Fibroblast of skin of right quadriceps (primary cell): Measurements from ENCODE around the gene RIN2.
"Not testable (repeated sequence)": the region's sequence is repeated elsewhere in the genome, so short reads cannot be mapped to it uniquely, and the experiment has no call there.

Experiments used
- DNase-seq: peaks from one replicate; pipeline ENCODE4 v3.0.0-alpha.2; 2013

Gene RIN2

DNA sequence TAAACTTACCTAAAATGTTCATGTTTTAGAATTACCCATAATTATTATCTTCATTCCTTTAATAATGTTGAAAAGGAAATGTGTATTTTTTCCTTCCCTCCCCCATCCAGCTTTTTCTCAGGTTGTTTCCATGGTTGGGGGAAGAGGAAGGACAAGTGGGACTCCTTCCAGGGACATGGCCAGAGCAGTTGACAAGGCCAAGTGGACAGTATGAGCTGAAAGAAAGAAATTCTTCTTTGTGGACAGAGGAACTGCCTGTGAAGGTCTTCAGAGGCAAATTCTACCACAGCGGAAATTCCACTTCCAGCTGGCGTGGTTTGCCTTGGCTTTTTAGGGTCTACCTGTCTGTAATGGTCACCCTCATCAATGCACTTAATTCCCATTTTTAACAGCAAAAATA is 33.8 kb downstream of the RIN2 start:
- no peak for DNase-seq

DNA sequence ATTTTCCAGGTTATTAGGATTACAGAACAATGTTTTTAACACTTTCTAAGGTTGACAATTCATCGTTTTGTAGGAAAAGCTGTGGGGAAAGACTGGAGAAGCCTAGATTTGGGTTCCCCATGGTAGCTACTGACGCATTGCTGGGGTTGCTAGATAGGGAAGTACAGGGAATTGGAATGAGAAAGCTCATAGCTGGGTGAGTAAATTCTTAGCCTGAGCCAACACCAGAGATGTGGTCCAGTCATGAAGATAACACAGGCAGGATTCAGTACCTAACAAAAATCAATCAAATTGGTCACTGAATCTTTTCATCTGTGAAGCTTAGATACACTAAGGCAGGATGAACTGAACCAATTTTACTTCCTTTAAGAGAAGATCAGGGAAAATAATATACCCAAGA is 35.7 kb downstream of the RIN2 start:
- DNase-seq, result no peak

GRCh38 chr20:19794941-19795340 is 36.9 kb downstream of the RIN2 start:
- no peak for DNase-seq

GRCh38 chr20:19799325-19799724 is 41.3 kb downstream of the RIN2 start:
- no peak for DNase-seq

GRCh38 chr20:19802099-19802491 is 44.0 kb downstream of the RIN2 start:
- no peak for DNase-seq

DNA sequence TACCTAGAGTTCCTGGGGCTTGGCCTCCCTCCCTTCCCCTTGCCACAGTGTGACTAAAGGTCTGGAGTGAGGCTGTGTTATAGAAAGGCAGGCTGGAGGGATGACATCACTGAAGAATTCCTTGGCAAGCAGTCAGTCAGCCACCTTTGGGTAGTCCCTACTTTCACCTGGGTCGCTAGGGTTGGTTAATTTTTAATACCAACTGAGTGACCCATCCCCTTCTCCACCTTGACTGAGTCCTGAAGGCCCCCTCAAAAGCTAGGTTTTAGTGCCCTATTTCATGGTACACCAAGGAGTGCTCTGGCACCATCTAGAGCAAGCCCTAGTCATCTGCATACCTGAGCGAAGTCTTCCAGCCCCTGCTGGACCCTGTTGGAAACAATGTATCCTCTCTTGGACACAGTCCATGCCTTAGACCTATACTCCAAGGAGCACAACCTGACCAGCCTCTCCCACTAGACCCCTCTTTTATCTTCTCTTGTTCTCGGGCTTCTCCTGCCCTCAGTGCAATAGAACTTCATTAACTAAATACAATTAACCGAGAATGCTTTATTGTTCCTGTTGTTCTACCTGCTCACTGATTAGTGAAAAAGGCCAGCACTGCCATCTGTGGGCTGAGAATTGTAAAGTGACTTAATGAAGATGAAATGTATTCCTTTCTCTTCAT is 44.6 kb downstream of the RIN2 start:
- no peak for DNase-seq

- DNase-seq, result not testable (repeated sequence)
These were observed 48.2 kb downstream of the RIN2 start for GRCh38 chr20:19806276-19806675.

- DNase-seq, result no peak
These were observed 48.7 kb downstream of the RIN2 start for GRCh38 chr20:19806806-19807190.

DNA sequence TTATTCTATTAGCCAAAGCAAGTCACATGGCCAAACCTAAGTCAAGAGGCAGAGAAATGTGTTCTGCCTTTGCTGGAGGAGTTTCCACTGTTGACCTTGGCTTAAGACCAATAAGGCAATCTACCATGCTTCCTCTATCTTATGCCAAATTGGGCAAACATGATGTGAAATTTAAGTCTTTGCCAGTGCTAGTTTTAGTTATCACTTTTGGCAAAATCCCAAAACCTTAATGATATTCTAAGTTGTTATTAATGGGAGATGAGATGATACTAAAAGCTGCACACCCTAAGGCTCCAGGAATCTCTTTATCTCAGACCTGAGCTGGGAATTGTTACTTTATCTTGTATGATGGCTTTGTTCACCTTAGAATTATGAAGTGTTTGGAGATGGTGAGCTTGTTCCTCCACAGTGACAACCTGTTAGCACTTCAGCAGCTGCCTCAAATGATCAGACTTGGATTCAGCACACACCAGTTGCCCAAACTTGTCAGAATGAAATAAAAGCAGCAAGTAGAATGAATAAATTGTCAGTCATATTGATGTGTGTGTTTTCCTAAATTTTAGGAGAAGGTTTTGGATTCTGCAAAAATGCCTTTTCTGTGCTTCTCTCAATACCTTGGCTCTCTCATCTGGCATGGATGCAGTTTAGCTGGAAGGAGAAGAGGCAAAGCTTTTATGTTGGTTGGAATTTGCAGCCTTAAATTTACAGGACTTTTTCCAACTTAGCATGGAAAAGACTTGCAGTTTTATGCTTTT is 49.3 kb downstream of the RIN2 start:
- no peak for DNase-seq
